HG02678 (cell line): ENCODE measurements around the gene TCTN1.
"Not testable (repeated sequence)": the region's sequence is repeated elsewhere in the genome, so short reads cannot be mapped to it uniquely, and the experiment has no call there.

Experiments
- ATAC-seq: cut with Tn5 transposase; IDR thresholded peaks from one replicate; pipeline ENCODE4 v1.9.1; 2021; ENCODE audit warnings: mild to moderate bottlenecking, moderate library complexity; ENCODE audit not compliant: unreplicated experiment

TCTN1 gene

DNA sequence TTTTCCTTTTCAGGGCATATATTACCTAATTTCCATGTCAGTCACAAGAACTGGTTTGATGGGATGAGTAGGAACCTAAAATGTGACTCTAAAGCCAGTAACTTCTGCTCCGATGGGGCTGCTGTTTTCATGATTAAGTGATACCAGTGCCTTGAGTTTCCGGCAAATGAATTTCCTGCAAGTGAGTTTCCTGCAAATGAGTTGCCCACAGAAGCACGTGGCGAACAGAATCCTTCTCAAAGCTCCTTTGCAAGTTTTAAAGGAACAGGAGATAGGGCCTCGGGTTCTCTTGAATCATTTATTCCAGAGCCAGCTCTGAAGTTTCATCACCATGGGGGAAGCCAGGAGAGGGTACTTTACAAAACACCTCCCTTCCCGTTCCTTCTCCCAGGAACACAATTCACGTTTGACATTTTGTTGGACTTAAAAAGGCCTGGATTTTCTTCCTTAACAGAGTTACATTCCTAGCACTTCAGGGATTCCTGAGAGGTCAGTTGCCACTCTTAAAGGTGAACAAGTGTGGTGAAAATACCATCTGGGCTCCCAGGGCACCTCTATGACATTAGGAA, 28.6 kb upstream of the TCTN1 start:
- ATAC-seq = no peak

DNA sequence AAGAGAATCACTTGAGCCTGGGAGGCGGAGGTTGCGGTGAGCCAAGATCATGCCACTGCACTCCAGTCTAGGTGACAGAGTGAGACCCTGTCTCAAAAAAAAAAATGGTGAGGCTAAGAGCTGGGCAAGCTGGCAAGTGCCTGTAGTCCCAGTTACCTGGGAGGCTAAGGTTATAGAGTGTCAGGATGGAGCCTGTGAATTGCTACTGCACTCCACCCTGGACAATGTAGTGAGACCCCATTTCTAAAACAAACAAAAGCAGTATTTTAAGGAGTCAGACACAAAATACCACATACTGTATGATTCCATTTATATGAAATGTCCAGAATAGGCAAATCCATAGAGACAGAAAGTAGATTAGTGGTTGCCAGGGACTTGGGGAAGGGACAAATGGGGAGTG, 26.8 kb upstream of the TCTN1 start:
- not testable (repeated sequence) for ATAC-seq

DNA sequence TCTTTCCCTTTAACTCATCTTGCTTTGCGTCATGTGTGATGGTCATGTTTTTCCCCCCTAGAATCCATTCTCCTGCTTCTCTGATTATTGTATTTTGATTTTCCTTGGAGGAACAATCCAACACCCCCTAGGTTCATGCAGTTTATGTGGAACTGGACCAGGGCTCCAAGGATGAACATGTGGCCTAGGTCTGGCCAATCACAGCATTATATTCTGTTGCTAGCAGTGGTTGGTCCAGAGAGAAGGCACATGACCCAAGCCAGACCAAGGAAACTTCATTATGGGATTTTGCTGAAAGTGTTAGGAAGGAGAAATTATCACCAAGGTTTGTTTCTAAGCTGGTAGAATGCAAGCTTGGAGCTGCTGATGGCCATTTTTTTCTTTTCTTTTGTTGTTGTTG, 23.9 kb upstream of the TCTN1 start:
- no peak for ATAC-seq

DNA sequence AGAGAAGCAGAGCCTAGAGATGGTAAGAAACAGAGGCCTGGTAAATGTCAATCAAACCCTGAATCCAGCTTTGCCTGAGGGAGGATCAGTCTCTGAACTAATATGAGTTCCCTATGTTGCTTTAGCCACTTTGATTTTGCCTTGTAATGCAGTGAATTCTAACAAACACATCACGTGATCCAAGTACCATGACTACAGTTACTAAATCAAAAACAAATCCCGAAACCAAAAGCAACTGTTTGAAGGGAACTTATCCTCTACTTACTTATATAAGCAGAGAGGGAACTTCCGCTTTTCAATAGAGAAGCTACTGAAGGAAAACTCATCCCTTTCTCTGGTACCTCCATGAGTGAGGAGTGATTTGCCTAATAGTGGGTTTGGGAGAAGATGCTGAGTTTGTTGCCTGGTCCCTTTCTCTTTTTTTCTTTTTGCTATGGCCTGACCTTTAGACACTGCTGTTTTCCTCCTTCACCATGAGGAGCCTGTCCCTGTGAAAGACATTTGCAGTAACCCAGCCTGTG, 23.1 kb upstream of the TCTN1 start:
- peak; percentile 83 for ATAC-seq

DNA sequence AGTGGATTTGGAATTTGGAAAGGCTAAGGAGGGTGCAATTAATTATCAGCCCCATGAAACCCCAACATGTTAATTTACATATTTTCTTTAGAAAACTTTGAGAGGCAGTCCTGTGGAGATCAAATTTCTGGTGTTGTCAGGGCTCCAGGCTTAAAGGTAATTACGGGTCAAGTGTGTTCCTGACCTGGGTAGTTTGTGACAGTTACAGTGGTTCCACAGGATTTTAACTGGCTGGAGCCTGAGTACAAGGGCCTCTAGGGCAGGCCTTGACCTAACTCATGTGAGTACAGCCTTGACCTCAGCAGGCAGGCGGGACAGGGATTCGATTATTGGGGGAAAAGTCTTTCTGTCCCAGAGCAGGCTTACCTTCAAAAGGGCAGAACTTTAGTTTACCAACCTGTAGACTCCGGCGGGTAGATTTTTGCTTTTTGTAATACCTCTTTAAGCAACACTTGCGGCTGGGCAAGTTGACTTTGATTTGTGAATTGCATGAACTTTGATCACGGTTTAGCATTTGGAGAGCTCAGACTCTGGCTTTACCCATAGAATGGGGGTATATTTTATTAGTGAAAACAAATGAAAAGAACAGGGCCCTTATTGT, 22.4 kb upstream of the TCTN1 start:
- ATAC-seq = no peak

DNA sequence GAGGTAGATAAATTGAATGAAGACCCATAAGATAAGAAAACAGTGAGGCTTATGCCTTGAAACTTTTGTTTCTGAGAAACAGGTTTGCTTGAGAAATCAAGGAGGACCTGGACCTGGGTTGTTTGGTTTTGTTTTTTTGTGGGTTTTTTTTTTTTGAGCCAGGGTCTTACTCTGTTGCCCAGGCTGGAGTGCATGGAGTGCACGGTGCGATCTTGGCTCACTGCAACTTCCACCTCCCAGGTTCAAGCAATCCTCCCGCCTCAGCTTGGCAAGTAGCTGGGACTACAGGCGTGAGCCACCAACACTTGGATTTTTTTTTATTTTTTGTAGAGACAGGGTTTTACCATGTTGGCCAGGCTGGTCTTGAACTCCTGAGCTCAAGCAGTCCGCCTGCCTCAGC, 21.9 kb upstream of the TCTN1 start:
- no peak for ATAC-seq

DNA sequence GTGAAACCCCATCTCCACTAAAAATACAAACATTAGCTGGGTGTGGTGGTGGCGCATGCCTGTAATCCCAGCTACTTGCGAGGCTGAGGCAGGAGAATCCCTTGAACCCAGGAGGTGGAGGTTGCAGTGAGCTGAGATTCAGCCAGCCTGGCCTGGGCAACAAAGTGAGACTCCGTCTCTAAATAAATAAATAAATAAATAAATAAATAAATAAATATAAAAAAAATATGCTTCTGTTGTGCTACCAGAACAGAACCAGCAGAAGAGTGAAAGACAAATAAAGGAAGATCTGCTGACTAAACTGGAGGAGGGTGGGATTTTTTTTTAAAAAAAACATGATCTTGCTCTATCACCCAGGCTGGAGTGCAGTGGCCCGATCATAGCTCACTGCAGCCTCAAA, 21.0 kb upstream of the TCTN1 start:
- not testable (repeated sequence) for ATAC-seq

DNA sequence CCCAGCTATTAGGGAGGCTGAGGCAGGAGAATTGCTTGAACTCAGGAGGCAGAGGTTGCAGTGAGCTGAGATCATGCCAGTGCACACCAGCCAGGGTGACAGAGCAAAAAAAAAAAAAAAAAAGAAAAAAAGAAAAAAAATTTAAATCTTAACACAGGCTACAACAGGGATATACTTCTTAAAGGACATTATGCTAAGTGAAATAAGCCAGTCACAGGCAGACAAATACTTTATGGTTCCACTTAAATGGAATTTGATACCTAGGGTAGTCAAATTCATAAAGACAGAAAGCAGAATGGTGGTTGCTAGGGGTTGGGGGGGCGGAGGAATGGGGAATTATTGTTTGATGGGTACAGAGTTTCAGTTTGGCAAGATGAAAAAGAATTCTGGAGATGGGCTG, 16.0 kb upstream of the TCTN1 start:
- no peak for ATAC-seq

DNA sequence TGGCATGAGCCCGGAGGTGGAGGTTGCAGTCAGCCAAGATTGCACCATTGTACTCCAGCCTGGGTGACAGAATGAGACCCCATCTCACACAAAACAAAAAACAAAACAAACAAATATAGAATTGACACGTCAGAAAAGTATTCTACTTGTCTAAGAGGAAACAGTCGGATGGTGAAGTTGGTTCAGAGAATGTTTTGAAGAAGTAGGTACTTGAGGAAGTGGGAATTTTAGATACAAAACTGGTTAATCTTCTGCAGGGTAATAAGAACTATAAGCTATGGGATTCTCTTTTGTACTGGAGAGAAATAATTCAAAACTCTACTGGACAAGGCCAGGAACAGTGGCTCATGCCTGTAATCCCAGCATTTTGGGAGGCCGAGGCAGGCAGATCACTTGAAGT, 14.6 kb upstream of the TCTN1 start:
- ATAC-seq = no peak

DNA sequence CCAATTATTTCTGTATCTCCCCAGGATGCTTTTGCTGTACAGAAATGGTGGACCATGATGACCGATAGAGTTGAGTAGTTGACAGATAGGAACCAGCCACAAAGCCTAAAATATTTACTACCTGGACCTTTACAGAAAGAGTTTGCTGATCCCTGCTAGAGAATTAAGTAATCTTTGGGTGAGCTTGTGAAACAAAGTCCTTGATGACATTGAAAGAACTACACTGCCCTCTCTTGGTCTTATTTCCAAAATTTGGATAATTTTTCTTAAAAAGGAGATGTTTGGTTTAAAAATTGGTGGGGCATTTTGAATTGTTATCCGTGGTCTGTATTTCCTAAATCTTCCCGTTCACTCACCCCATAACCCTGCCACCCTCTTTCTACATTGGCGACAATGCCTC, 13.7 kb upstream of the TCTN1 start:
- ATAC-seq = no peak

DNA sequence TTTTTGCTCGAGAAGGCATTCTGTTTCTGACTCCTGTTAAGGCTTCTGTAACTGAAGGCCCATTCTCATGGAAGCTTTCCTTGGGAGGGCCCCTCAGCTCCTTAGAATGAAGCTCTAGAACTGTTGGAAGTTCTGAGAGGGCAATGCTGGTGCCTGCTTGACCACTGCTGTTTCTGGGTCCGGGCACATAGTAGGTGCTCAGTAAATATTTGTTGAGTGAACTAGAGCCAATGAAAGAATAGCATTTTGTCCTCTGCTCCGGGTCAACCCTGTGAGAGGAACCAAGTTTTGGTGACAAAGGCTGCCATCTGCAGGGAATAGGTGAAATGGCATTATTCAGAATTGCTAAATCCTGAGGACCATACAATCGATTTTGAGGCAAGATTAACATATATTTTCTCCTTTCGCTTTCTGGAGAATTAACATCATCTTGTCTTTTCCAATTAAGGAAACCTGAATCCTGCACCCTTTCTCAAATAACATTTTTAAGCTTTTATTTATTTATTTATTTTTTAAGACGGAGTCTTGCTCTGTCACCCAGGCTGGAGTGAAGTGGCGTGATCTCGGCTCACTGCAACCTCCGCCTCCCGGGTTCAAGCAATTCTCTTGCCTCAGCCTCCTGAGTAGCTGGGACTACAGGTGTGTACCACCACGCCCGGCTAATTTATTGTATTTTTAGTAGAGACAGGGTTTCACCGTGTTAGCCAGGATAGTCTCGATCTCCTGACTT, 11.7 kb upstream of the TCTN1 start:
- ATAC-seq = not testable (repeated sequence)

DNA sequence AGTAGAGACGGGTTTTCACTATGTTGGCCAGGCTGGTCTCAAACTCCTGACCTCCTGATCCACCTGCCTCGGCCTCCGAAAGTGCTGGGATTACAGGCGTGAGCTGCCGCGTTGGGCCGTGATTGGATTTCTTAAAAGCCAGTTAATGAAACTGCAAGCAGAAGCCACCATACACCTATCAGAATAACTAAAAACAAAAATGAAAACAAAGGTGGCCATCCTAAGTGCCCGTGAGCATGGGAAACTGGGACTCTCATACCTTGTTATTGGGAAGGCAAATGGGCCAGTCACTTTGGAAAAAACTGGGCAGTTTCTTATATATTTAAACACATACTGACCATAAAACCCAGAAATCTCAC, 7.7 kb upstream of the TCTN1 start:
- no peak for ATAC-seq

DNA sequence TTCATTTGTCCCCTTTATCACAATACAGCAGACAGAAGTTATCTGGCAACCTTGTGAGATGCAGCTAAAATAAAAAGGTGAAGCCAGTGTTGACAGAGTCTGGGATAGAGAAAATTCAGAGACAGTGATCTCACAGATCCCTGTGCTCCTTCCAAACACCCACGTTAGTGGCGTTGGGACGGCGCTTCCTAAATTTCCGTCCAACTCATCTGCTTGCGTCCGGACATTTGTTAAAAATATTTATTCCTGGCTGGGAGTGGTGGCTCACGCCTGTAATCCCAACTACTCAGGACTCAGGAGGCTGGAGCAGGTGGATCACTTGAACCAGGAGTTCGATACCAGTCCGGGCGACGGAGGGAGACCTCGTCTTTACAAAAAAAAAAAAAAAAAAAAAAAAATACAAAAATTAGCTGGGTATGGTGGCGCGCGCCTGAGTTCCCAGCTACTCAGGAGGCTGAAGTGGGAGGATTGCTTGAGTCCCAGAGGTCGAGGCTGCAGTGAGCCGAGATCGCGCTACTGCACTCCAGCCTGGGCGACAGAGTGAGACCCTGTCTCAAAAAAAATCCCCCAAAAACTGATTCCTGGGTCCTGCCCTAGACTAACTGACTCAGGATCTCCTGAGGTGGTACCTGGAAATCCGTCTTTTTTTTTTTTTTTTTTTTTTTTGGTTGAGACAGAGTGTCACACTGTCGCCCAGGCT, 708 bp upstream of the TCTN1 start:
- no peak for ATAC-seq

DNA sequence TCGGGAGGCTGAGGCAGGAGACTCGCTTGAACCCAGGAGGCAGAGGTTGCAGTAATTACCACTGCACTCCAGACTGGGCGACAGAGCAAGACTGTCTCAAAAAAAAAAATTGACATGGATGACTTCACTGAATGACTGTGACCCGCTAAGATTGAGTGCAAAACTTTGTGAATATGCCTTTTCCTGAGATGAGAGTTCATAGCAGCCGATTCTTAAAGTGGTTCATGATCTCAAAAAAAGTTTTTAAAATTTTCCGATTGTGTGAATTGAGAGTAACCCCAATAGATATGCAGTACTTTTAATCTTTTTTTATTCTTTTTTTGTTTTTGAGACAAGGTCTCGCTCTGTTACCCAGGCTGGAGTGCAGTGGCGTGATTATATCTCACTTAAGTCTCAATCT, 1.2 kb downstream of the TCTN1 start:
- ATAC-seq = no peak

DNA sequence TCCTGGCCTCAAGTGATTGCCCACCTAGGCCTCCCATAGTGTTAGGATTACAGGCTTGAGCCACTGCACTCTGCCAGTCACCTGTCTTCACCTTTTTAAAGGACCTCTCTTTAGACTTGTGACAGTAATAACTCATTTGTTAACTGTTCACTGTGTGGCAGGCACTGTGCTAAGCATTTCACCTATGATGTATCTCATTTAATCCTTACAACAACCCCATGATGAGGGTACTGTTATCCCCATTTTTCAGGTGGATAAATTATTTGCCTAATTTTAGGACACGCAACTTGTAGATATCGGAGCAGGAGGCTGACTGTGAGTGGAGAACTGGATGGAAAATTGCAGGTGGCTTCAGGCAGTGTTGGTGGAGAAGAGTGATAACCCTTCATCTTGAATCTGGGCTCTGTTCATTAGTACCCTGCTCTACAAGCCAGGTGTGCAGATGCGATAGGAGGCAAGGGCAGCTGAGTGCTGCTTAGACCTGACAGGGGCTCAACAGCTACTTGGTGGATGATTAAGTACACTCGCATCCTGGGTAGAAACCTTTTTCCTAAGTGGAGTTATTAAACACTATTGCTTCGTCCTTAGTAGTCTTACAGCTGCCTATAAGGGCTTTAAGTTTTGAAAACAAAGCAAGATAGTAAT, 2.7 kb downstream of the TCTN1 start:
- ATAC-seq = no peak

DNA sequence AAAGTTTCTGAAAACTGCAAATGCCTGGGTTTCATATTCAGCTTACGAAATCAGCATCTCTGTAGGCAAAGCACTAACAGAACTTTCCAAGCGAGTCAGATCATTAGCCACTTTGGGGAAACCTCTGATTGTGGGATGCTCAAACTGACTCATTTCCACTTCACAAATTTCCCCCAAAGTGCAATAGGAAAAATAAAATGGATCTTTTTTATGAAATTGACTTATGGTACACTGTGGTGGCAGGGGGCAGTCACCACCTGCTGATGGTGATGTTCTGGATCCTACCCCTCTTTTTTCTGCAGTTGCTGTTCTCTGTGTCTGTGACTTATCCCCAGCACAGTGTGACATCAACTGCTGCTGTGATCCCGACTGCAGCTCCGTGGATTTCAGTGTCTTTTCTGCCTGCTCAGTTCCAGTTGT, 5.6 kb downstream of the TCTN1 start:
- ATAC-seq = peak; percentile 57

DNA sequence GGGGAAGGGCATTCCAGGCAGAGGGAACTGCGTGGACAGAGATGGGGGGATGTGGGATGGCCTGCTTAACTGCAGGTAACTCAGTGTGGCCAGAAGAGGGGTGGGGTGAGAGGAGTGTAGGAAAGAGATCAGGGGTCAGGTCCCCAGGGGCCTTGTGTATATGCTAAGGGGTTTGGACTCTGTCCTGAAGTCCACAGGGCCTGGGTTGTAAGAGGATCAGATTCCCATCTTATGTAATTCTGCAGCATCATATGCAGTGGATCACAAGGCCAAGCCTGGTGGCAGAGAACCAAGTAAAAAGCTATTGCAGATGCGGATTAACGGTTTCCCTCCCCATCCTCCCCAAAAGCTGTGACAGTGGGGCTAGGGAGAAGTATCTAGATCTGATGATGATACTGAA, 8.7 kb downstream of the TCTN1 start:
- no peak for ATAC-seq

DNA sequence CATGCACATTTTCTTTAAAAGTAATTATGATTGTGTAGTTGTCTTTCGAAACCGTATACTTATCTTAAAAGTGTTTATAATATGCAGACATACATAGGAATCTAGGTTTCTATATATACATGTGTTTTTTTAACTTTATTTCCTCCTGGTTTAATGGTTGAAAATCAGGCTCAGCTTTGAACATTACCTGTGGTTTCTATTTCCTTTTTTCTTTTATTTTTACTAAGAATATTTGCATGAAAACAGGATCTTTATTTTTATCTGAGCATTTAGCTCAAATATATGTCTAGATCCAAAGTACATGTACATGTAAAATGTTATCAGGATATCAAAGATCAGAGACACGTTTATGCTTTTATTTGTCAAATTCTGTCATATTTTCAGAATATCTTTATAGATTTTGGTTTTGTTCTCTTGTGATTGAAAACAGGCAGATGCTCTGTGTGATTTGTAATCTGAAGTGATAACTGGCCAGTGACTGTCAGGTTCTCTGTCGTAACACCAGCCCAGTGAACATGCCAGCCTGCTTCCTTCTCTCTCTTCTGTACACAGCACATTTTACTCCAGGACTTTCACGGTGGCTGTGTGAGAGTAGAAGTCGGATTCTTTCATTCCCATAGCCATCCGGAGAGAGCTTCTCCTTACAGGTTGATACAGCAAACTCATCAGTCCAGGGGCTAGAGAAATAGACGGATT, 13.7 kb downstream of the TCTN1 start:
- no peak for ATAC-seq

DNA sequence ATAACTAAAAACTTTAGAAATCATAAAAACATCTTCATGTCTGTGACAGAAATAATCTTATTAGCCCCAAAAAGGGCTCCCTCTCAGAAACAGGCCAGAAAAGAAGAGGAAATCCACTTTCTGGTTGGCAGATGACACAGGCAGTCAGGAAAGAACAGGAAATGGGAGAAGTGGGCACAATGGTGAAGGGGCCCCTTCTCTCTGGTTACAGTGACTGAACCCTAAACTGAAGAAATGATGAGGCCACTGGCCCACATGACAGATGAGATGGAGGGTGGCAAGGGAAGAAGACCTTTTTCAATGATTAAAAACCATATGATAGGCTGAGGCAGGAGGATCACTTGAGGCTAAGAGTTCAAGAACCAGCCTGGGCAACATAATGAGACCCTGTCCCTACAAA, 21.1 kb downstream of the TCTN1 start:
- ATAC-seq = no peak

DNA sequence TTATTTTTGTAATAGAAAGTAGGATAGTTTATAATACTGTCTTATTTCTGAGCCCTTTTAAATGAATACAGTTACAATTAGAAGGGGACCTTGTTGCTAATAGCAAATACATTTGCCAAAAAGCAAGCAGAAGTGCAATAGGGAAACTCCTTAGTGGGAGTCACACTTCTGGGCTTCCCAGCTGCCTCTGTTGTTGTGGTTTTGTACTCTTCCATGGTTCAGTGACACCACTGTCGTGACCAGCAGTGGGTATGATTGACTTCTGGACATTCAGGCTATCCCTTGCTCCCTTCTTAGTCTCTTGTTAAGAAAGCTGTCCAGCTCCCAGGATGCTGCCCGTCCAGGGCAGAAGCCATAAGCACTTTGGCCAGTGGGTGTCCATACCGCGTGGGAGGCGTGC, 22.6 kb downstream of the TCTN1 start:
- ATAC-seq = no peak
